Gastroesophageal sphincter (tissue), 4 donors: ENCODE data around the gene TANC1. TPM values are rescaled to one million over a fixed set of nuclear protein-coding genes. Genes with fewer than 3 reads are reported as not detected.

ENCODE experiments used
- ATAC-seq: fragments of 150-250 bp; one replicate; pipeline ENCODE4 v1.9.1; 2016; ENCODE audit warnings: mild to moderate bottlenecking, moderate library complexity
- H3K27ac ChIP-seq, 4 donors: fragments of 200-600 bp; sonication (generic) in 3 of 4; 1 replicate in 3 of 4; 2 replicates in 1 of 4; pipeline ENCODE4 v1.5.1; 2016 to 2019
- H3K27me3 ChIP-seq: fragments of 200-600 bp; sonication (generic); one replicate; pipeline ENCODE4 v1.5.1; 2019
- H3K36me3 ChIP-seq, 2 donors: fragments of 200-600 bp; sonication (generic); one replicate each; pipeline ENCODE4 v1.5.1; 2019; ENCODE audit warnings: control low read depth in 1 of 2
- H3K4me1 ChIP-seq, 3 donors: fragments of 200-600 bp; sonication (generic); 1 replicate in 2 of 3; 2 replicates in 1 of 3; pipeline ENCODE4 v1.5.1; 2016 to 2019; ENCODE audit warnings: control low read depth in 2 of 3
- H3K4me3 ChIP-seq, 2 donors: fragments of 200-600 bp; sonication (generic); one replicate each; pipeline ENCODE4 v1.5.1; 2019; ENCODE audit warnings: mild to moderate bottlenecking in 1 of 2, moderate library complexity in 1 of 2
- H3K9me3 ChIP-seq, 3 donors: fragments of 200-600 bp; sonication (generic); one replicate each; pipeline ENCODE4 v1.5.1; 2017 to 2019; ENCODE audit warnings: control low read depth in 2 of 3
- CTCF ChIP-seq, 4 experiments: fragments of 200-600 bp in 2 of 4; fragments of 450-650 bp in 2 of 4; sonication (generic) in 1 of 4; IDR thresholded peaks; one replicate each; pipeline ENCODE4 v1.5.1; 2017 to 2019; ENCODE audit warnings: antibody characterized with exemption in 4 of 4, mild to moderate bottlenecking in 2 of 4, moderate library complexity in 2 of 4
- EP300 ChIP-seq: sonication (generic); formaldehyde crosslinking; IDR thresholded peaks from one replicate; pipeline ENCODE4 v1.6.1; 2017; ENCODE audit warnings: antibody characterized with exemption, mild to moderate bottlenecking
- POLR2A ChIP-seq, 2 donors: fragments of 450-650 bp; IDR thresholded peaks; one replicate each; pipeline ENCODE4 v1.6.1; 2017; ENCODE audit warnings: antibody characterized with exemption in 2 of 2, mild to moderate bottlenecking in 2 of 2, moderate library complexity in 1 of 2
- POLR2AphosphoS5 ChIP-seq: sonication (generic); formaldehyde crosslinking; IDR thresholded peaks from one replicate; pipeline ENCODE4 v1.6.1; 2017; ENCODE audit warnings: antibody characterized with exemption
- WGBS, 2 donors: methylation state at CpG; one replicate each; pipeline ENCODE4 v1.1.5; 2018; ENCODE audit warnings: low coverage in 1 of 2; 5-methylcytosine and 5-hydroxymethylcytosine counted together
- total RNA-seq, 4 donors: library from RNA; depleted of rRNA; stranded (reverse); fragments of >200 nt; gene quantifications; one replicate each; pipeline ENCODE4 v1.1.0, GENCODE V29; 2016

The TANC1 gene
- total RNA-seq, 4 donors from 2014 or later: 37.4 to 66.5 (median 46.0) TPM

- WGBS, 2 donors: 100% methylated on average over 4 of the region's 6 CpGs; no CpG with 5 or more reads in 1 of the 2 donors
- ATAC-seq: no peak
- Histone ChIP-seq H3K27ac (no peak overlapping the region), H3K27me3 (no peaks in the 10 kb centered on the region), H3K9me3 (no peaks in the 10 kb centered on the region), H3K4me1 (peaks cover 0 to 38% (median 0%) of the 10 kb centered on the region in 3 donors), H3K4me3 (no peak overlapping the region), H3K36me3 (no peaks in the 10 kb centered on the region)
- TF ChIP-seq EP300: no peak
Measured at GRCh38 chr2:158990397-158991214, 22.2 kb downstream of the TANC1 start.

- Histone ChIP-seq H3K27ac (no peak overlapping the region), H3K4me1 (peaks cover 0 to 47% (median 0%) of the 10 kb centered on the region in 3 donors), H3K27me3 (no peaks in the 10 kb centered on the region), H3K9me3 (no peaks in the 10 kb centered on the region), H3K36me3 (no peaks in the 10 kb centered on the region), H3K4me3 (no peak overlapping the region)
- ATAC-seq: no peak
- 80 to 93% methylated on average over 2 to 5 of the region's 5 CpGs for WGBS, 2 donors
- TF ChIP-seq EP300 (no peak), CTCF (IDR thresholded peaks at IDR 0.05) (no peak), POLR2A (IDR thresholded peaks at IDR 0.05) (no peak)
Measured at GRCh38 chr2:158993030-158993429, 24.6 kb downstream of the TANC1 start.

DNA sequence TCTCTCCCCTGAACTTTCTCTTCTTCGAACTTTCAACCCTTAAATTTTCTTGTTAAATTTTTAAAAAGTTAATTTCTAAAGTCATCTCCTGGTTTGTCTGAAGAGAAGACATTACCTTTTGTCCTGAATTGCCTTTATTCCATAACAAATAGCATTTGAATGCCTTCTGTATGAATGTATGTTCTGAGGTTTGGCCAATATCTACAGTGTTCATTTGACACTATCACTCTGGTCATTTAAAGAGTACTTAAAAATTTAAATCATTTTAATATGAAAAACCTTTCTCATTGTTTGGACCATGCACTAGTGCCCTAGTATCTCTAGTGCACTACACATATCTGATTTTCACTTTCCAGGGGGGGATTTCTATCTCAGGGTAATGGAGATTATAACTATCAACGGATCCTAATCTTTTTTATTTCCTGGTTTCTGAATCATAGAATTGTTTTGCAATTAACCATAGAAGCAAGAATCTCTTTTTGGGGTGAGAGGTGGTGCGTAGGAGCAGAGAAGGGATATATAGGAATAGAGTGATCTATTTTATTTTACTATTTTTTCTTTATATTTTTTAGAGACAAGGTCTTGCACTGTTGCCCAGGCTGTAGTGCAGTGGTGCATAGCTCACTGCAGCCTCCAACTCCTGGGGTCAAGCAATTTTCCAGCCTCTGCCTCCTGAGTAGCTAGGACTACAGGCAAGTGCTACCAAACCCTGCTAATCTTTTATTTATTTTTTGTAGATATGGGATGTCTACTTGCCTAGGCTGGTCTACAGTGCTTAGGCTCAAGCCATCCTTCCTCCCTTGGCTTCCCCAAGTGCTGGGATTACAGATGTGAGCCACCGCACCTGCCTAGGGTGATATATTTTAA, 25.5 kb downstream of the TANC1 start:
- ATAC-seq: no peak
- H3K4me1 ChIP-seq: peaks cover 0 to 47% (median 0%) of the 10 kb centered on the region in 3 donors
- no peak overlapping the region for H3K27ac ChIP-seq
- H3K9me3 ChIP-seq: no peaks in the 10 kb centered on the region
- TF ChIP-seq POLR2A (IDR thresholded peaks at IDR 0.05) (no peak), CTCF (IDR thresholded peaks at IDR 0.05) (no peak), POLR2AphosphoS5 (no peak), EP300 (no peak)
- 81 to 83% methylated on average over 3 to 4 of the region's 4 CpGs for WGBS, 2 donors
- H3K4me3 ChIP-seq: no peak overlapping the region
- H3K27me3 ChIP-seq: no peaks in the 10 kb centered on the region
- H3K36me3 ChIP-seq: no peaks in the 10 kb centered on the region

GRCh38 chr2:158994920-158995676, 26.7 kb downstream of the TANC1 start:
- Histone ChIP-seq H3K9me3 (no peaks in the 10 kb centered on the region), H3K4me3 (no peak overlapping the region), H3K27me3 (no peaks in the 10 kb centered on the region), H3K4me1 (peaks cover 0 to 58% (median 0%) of the 10 kb centered on the region in 3 donors), H3K36me3 (no peaks in the 10 kb centered on the region), H3K27ac (no peak overlapping the region)
- no peak for ATAC-seq
- WGBS, 2 donors: 63 to 91% methylated on average over 4 of the region's 5 CpGs
- TF ChIP-seq EP300 (no peak), POLR2AphosphoS5 (no peak), CTCF (IDR thresholded peaks at IDR 0.05) (no peak), POLR2A (IDR thresholded peaks at IDR 0.05) (no peak)

- Histone ChIP-seq H3K9me3 (no peaks in the 10 kb centered on the region), H3K4me1 (peaks cover 0 to 60% (median 0%) of the 10 kb centered on the region in 3 donors), H3K4me3 (no peak overlapping the region), H3K27me3 (no peaks in the 10 kb centered on the region), H3K27ac (no peak overlapping the region), H3K36me3 (no peaks in the 10 kb centered on the region)
- WGBS, 2 donors: 55 to 95% methylated on average over 2 to 5 of the region's 5 CpGs
- no peak for TF ChIP-seq POLR2A (IDR thresholded peaks at IDR 0.05)
- TF ChIP-seq CTCF (IDR thresholded peaks at IDR 0.05): no peak
- no peak for TF ChIP-seq EP300
- TF ChIP-seq POLR2AphosphoS5: no peak
- no peak for ATAC-seq
Measured at GRCh38 chr2:158995677-158996049, 27.2 kb downstream of the TANC1 start.
